CD14-positive monocyte (primary cell): ENCODE data around the gene TDP2. TPM values are rescaled to one million over a fixed set of nuclear protein-coding genes. Genes with fewer than 3 reads are reported as not detected.
A peak's percentile ranks its signal among the peaks of the same experiment; 100 is the strongest.

Source experiments
- DNase-seq, 3 donors: peaks; one replicate each; pipeline ENCODE4 v3.0.0-alpha.2; 2011 to 2022
- H2AFZ ChIP-seq: 2 replicates; pipeline ENCODE4 v1.6.0; 2012; ENCODE audit warnings: mild to moderate bottlenecking, low read depth, low read length, inconsistent platforms; ENCODE audit not compliant: insufficient read depth, poor library complexity, severe bottlenecking
- H3K27ac ChIP-seq, 2 donors: 1 replicate in 1 of 2; 2 replicates in 1 of 2; pipeline ENCODE4 v1.5.1; 2012 to 2013; ENCODE audit warnings: low read length in 2 of 2, control low read depth in 1 of 2, inconsistent platforms in 1 of 2, low read depth in 1 of 2, mild to moderate bottlenecking in 1 of 2
- H3K27me3 ChIP-seq, 2 donors: one replicate each; pipeline versions ENCODE4 v1.6.0 to v1.6.1; 2011 to 2013; ENCODE audit warnings: low read length in 2 of 2; ENCODE audit not compliant: control insufficient read depth in 2 of 2, insufficient read depth in 2 of 2
- H3K36me3 ChIP-seq, 2 donors: replicated peaks in 1 of 2; 1 replicate in 1 of 2; 2 replicates in 1 of 2; pipeline versions ENCODE4 v1.5.1 to v1.6.1; 2012 to 2013; ENCODE audit warnings: low read length in 2 of 2, control low read depth in 1 of 2, inconsistent platforms in 1 of 2, mild to moderate bottlenecking in 1 of 2; ENCODE audit not compliant: insufficient read depth in 2 of 2, control insufficient read depth in 1 of 2
- H3K4me1 ChIP-seq, 2 donors: 1 replicate in 1 of 2; 2 replicates in 1 of 2; pipeline versions ENCODE4 v1.5.1 to v1.6.1; 2012 to 2013; ENCODE audit warnings: low read length in 2 of 2, control low read depth in 1 of 2, inconsistent platforms in 1 of 2, mild to moderate bottlenecking in 1 of 2, moderate library complexity in 1 of 2; ENCODE audit not compliant: insufficient read depth in 2 of 2, control insufficient read depth in 1 of 2
- H3K4me2 ChIP-seq: replicated peaks from 2 replicates; pipeline ENCODE3; 2012; ENCODE audit warnings: low read length, moderate library complexity, mild to moderate bottlenecking; ENCODE audit not compliant: poor library complexity, severe bottlenecking; ENCODE audit errors: extremely low read depth
- H3K4me3 ChIP-seq, 3 experiments: fragments of 200-600 bp in 1 of 3; sonication (generic) in 1 of 3; replicated peaks in 1 of 3; 1 replicate in 2 of 3; 2 replicates in 1 of 3; pipeline ENCODE4 v1.5.1; 2011 to 2013; ENCODE audit warnings: low read length in 3 of 3, mild to moderate bottlenecking in 3 of 3, control low read depth in 2 of 3, low read depth in 2 of 3, inconsistent platforms in 1 of 3, moderate library complexity in 1 of 3
- H3K79me2 ChIP-seq: 2 replicates; pipeline ENCODE4 v1.6.0; 2012; ENCODE audit warnings: mild to moderate bottlenecking, control low read depth, inconsistent platforms, low read length, moderate library complexity; ENCODE audit not compliant: insufficient read depth
- H3K9ac ChIP-seq: 2 replicates; pipeline ENCODE4 v1.6.0; 2017; ENCODE audit warnings: low read length, mild to moderate bottlenecking; ENCODE audit not compliant: insufficient read depth, poor library complexity, severe bottlenecking
- H3K9me3 ChIP-seq, 2 donors: replicated peaks in 1 of 2; 1 replicate in 1 of 2; 2 replicates in 1 of 2; pipeline versions ENCODE4 v1.5.1 to v1.6.1; 2012 to 2013; ENCODE audit warnings: low read length in 2 of 2, control low read depth in 1 of 2; ENCODE audit not compliant: control insufficient read depth in 1 of 2, insufficient read depth in 1 of 2
- H4K20me1 ChIP-seq: 2 replicates; pipeline ENCODE4 v1.6.0; 2012; ENCODE audit warnings: mild to moderate bottlenecking, low read length, control low read depth, moderate library complexity; ENCODE audit not compliant: insufficient read depth
- H3K27ac Mint-ChIP-seq, 7 donors: one replicate each; pipeline ENCODE4 v1.8.0; 2020; ENCODE audit warnings: mild to moderate bottlenecking in 7 of 7, mixed read lengths in 7 of 7, moderate library complexity in 6 of 7, inconsistent platforms in 2 of 7
- H3K27me3 Mint-ChIP-seq, 3 donors: one replicate each; pipeline ENCODE4 v1.8.0; 2021 to 2022; ENCODE audit warnings: low read depth in 3 of 3, mild to moderate bottlenecking in 3 of 3, mixed read lengths in 3 of 3, moderate library complexity in 3 of 3, inconsistent platforms in 1 of 3
- H3K36me3 Mint-ChIP-seq, 2 donors: one replicate each; pipeline ENCODE4 v1.8.0; 2020; ENCODE audit warnings: mixed read lengths in 2 of 2, inconsistent platforms in 1 of 2, mild to moderate bottlenecking in 1 of 2
- H3K4me1 Mint-ChIP-seq: one replicate; pipeline ENCODE4 v1.8.0; 2020; ENCODE audit warnings: mild to moderate bottlenecking, mixed read lengths
- H3K4me3 Mint-ChIP-seq, 2 donors: one replicate each; pipeline ENCODE4 v1.8.0; 2020; ENCODE audit warnings: mild to moderate bottlenecking in 2 of 2, mixed read lengths in 2 of 2, moderate library complexity in 1 of 2
- H3K9me3 Mint-ChIP-seq, 7 donors: one replicate each; pipeline ENCODE4 v1.8.0; 2020 to 2022; ENCODE audit warnings: mixed read lengths in 7 of 7, mild to moderate bottlenecking in 6 of 7, moderate library complexity in 6 of 7, inconsistent platforms in 2 of 7
- WGBS: methylation state at CpG from one replicate; pipeline ENCODE4 v1.1.5; 2013; ENCODE audit warnings: missing lambda C conversion rate; ENCODE audit not compliant: insufficient coverage; 5-methylcytosine and 5-hydroxymethylcytosine counted together
- intact Hi-C, 2 donors: fragments of 100-400 bp; cut with micrococcal nuclease; formaldehyde crosslinking; loops; one replicate each; pipeline versions ENCODE4 v1.15.0 to v1.15.1; 2023
- polyA plus RNA-seq, 3 donors: library from polyadenylated mRNA; depleted of rRNA in 1 of 3; unstranded in 2 of 3; stranded (reverse) in 1 of 3; fragments of 300-500 nt in 2 of 3; fragments of >200 nt in 1 of 3; fragmentation: Illumina TruSeq in 2 of 3; gene quantifications; 1 replicate in 2 of 3; 2 replicates in 1 of 3; pipeline ENCODE4 v1.2.3, GENCODE V29; 2012 to 2021
- TF ChIP-seq, protein P1 (sequence below): fragments of 200-600 bp; IDR thresholded peaks from one replicate; pipeline ENCODE4 v1.8.0; 2022; ENCODE audit warnings: antibody characterized with exemption, mild to moderate bottlenecking

Gene TDP2
- polyA plus RNA-seq, 3 donors = 21.0 to 24.2 (median 21.8) TPM

DNA sequence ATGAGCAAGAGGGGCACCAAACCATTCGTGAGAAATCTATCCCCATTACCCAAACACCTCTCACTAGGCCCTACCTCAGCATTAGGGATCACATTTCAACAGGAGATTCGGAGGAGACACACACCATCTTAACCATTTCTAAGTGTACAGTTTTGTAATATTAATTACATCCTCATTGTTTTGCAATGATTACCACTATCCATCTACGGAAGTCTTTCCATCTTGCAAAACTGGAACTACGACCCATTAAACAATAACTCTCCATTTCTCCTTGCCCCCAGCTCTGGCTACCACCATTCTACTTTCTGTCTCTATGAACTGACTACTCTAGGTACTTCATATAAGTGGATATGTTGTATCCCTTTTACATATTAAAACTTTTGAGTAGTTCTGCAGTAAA is 20.2 kb upstream of the TDP2 start:
- Mint-ChIP-seq H3K9me3 (peaks cover 0 to 3% (median 0%) of the 10 kb centered on the region in 7 donors), H3K4me3 (no peak overlapping the region)
- no peak for DNase-seq

GRCh38 chr6:24686408-24686807 is 19.7 kb upstream of the TDP2 start:
- Histone ChIP-seq H3K4me2 (no peak overlapping the region), H4K20me1 (no peaks in the 10 kb centered on the region), H3K9ac (no peak overlapping the region), H3K4me3 (no peak overlapping the region), H2AFZ (no peak overlapping the region), H3K9me3 (no peaks in the 10 kb centered on the region), H3K27ac (no peak overlapping the region), H3K4me1 (peaks cover 6 to 9% of the 10 kb centered on the region in 2 donors), H3K36me3 (no peaks in the 10 kb centered on the region), H3K27me3 (no peaks in the 10 kb centered on the region), H3K79me2 (no peaks in the 10 kb centered on the region)
- Mint-ChIP-seq H3K36me3 (peaks cover 8 to 9% of the 10 kb centered on the region in 2 donors), H3K9me3 (peaks cover 0 to 4% (median 0%) of the 10 kb centered on the region in 7 donors), H3K27ac (peak overlapping the region in 1 of 7 donors; percentile 2), H3K27me3 (peaks cover 2 to 3% (median 2%) of the 10 kb centered on the region in 3 donors), H3K4me1 (peaks cover 11% of the 10 kb centered on the region), H3K4me3 (no peak overlapping the region)
- TF ChIP-seq, protein P1, sequence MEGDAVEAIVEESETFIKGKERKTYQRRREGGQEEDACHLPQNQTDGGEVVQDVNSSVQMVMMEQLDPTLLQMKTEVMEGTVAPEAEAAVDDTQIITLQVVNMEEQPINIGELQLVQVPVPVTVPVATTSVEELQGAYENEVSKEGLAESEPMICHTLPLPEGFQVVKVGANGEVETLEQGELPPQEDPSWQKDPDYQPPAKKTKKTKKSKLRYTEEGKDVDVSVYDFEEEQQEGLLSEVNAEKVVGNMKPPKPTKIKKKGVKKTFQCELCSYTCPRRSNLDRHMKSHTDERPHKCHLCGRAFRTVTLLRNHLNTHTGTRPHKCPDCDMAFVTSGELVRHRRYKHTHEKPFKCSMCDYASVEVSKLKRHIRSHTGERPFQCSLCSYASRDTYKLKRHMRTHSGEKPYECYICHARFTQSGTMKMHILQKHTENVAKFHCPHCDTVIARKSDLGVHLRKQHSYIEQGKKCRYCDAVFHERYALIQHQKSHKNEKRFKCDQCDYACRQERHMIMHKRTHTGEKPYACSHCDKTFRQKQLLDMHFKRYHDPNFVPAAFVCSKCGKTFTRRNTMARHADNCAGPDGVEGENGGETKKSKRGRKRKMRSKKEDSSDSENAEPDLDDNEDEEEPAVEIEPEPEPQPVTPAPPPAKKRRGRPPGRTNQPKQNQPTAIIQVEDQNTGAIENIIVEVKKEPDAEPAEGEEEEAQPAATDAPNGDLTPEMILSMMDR = no peak
- whole genome bisulfite sequencing = no CpG with 5 or more reads among the region's 1 CpG
- intact Hi-C loops = no loop called here
- no peak for DNase-seq

More for the DNA sequence above, 20.2 kb upstream of the TDP2 start:
- peaks cover 11% of the 10 kb centered on the region for H3K4me1 Mint-ChIP-seq
- Histone ChIP-seq H3K27ac (no peak overlapping the region), H3K79me2 (no peaks in the 10 kb centered on the region), H2AFZ (no peak overlapping the region), H3K4me2 (no peak overlapping the region), H3K9me3 (no peaks in the 10 kb centered on the region), H3K4me1 (peaks cover 6 to 9% of the 10 kb centered on the region in 2 donors), H3K36me3 (no peaks in the 10 kb centered on the region), H3K4me3 (no peak overlapping the region), H4K20me1 (no peaks in the 10 kb centered on the region), H3K9ac (no peak overlapping the region), H3K27me3 (no peaks in the 10 kb centered on the region)
- peaks cover 4 to 9% of the 10 kb centered on the region in 2 donors for H3K36me3 Mint-ChIP-seq
- intact Hi-C loops = no loop called here
- H3K27ac Mint-ChIP-seq = peak overlapping the region in 1 of 7 donors; percentile 2
- TF ChIP-seq, protein P1 = no peak
- H3K27me3 Mint-ChIP-seq = peaks cover 0 to 3% (median 0%) of the 10 kb centered on the region in 3 donors
- 86% methylated on average over 1 of the region's 4 CpGs for WGBS
